GM12892 (cell line): ENCODE measurements around the gene SUSD2.

Experiments used
- DNase-seq: peaks from one replicate; pipeline ENCODE4 v3.0.0; 2011; ENCODE audit not compliant: insufficient read length
- FAIRE-seq: peaks from 2 replicates; lab custom pipeline; 2011; peaks lifted over from hg19 to GRCh38; lab: Jason Lieb, UNC
- POLR2A ChIP-seq: IDR thresholded peaks from 2 replicates; pipeline ENCODE4 v1.6.1; 2011; ENCODE audit warnings: low read depth, low read length, control low read depth
- POLR2AphosphoS5 ChIP-seq: IDR thresholded peaks from 2 replicates; pipeline ENCODE4 v1.6.1; 2011; ENCODE audit warnings: low read depth, low read length, control low read depth
- TAF1 ChIP-seq: IDR thresholded peaks from 2 replicates; pipeline ENCODE4 v1.6.1; 2011; ENCODE audit warnings: low read depth, mild to moderate bottlenecking, control low read depth, low read length, borderline replicate concordance

SUSD2 gene

GRCh38 chr22:24156141-24156912 is 25.0 kb upstream of the SUSD2 start:
- FAIRE-seq: no peak
- TF ChIP-seq POLR2AphosphoS5 (no peak; the same call in 1 of the 2 replicates), TAF1 (no peak), POLR2A (0 out of 2 replicates have a peak, but pooled peaks have one; percentile 8)
- peak; percentile 78 for DNase-seq

- peak; percentile 97 for FAIRE-seq
- DNase-seq: peak; percentile 93
- TF ChIP-seq POLR2AphosphoS5 (0 out of 2 replicates have a peak, but pooled peaks have one; percentile 16), TAF1 (no peak), POLR2A (peak; percentile 61; the same call in 1 of the 2 replicates)
Observed at GRCh38 chr22:24156913-24157821, 24.1 kb upstream of the SUSD2 start.

- DNase-seq (no peak), FAIRE-seq (no peak)
- no peak for TF ChIP-seq POLR2A
- TF ChIP-seq TAF1: no peak
- no peak for TF ChIP-seq POLR2AphosphoS5
Observed at GRCh38 chr22:24157822-24158135, 23.5 kb upstream of the SUSD2 start.

- TF ChIP-seq POLR2AphosphoS5 (no peak), TAF1 (no peak), POLR2A (no peak)
Observed at GRCh38 chr22:24159650-24160049, 21.6 kb upstream of the SUSD2 start.

GRCh38 chr22:24160546-24160945 is 20.7 kb upstream of the SUSD2 start:
- TF ChIP-seq POLR2AphosphoS5 (no peak), TAF1 (no peak), POLR2A (no peak)
- DNase-seq (no peak), FAIRE-seq (no peak)

More at GRCh38 chr22:24159650-24160049, 21.6 kb upstream of the SUSD2 start:
- FAIRE-seq (no peak), DNase-seq (no peak)

GRCh38 chr22:24161485-24161884 is 19.8 kb upstream of the SUSD2 start:
- TF ChIP-seq TAF1 (no peak), POLR2AphosphoS5 (no peak), POLR2A (no peak)
- FAIRE-seq (no peak), DNase-seq (no peak)

GRCh38 chr22:24161909-24162308 is 19.4 kb upstream of the SUSD2 start:
- DNase-seq (no peak), FAIRE-seq (no peak)
- TF ChIP-seq POLR2A (no peak), TAF1 (no peak), POLR2AphosphoS5 (no peak)

GRCh38 chr22:24162436-24162835 is 18.9 kb upstream of the SUSD2 start:
- peak; percentile 65 for FAIRE-seq
- TF ChIP-seq POLR2AphosphoS5 (no peak), TAF1 (no peak), POLR2A (no peak)
- no peak for DNase-seq

- TF ChIP-seq TAF1 (no peak), POLR2AphosphoS5 (no peak), POLR2A (no peak)
- DNase-seq (no peak), FAIRE-seq (no peak)
Observed at GRCh38 chr22:24164243-24164642, 17.0 kb upstream of the SUSD2 start.

GRCh38 chr22:24164940-24165339 is 16.3 kb upstream of the SUSD2 start:
- DNase-seq (no peak), FAIRE-seq (no peak)
- TF ChIP-seq POLR2A: no peak
- TF ChIP-seq TAF1: no peak
- TF ChIP-seq POLR2AphosphoS5: no peak

- FAIRE-seq: no peak
- DNase-seq: no peak
Observed at GRCh38 chr22:24165673-24166072, 15.6 kb upstream of the SUSD2 start.

More at GRCh38 chr22:24165673-24166072, 15.6 kb upstream of the SUSD2 start:
- TF ChIP-seq POLR2AphosphoS5 (no peak), POLR2A (no peak), TAF1 (no peak)
